Suprapubic skin (tissue), 4 donors: ENCODE data around the gene HBG2. TPM values are rescaled to one million over a fixed set of nuclear protein-coding genes. Genes with fewer than 3 reads are reported as not detected.
"Not testable (repeated sequence)": the region's sequence is repeated elsewhere in the genome, so short reads cannot be mapped to it uniquely, and the experiment has no call there.

ENCODE experiments used
- DNase-seq, 2 donors: peaks; one replicate each; pipeline ENCODE4 v3.0.0-alpha.2; 2019; ENCODE audit warnings: low spot score in 2 of 2
- H3K27ac ChIP-seq: fragments of 200-600 bp; sonication (generic); one replicate; pipeline ENCODE4 v1.5.1; 2019
- H3K27me3 ChIP-seq: fragments of 200-600 bp; sonication (generic); one replicate; pipeline ENCODE4 v1.5.1; 2019
- H3K36me3 ChIP-seq: fragments of 200-600 bp; sonication (generic); one replicate; pipeline ENCODE4 v1.5.1; 2019
- H3K4me1 ChIP-seq: fragments of 200-600 bp; sonication (generic); one replicate; pipeline ENCODE4 v1.5.1; 2019
- H3K4me3 ChIP-seq: fragments of 200-600 bp; sonication (generic); one replicate; pipeline ENCODE4 v1.5.1; 2019; ENCODE audit warnings: mild to moderate bottlenecking
- H3K9me3 ChIP-seq: fragments of 200-600 bp; sonication (generic); one replicate; pipeline ENCODE4 v1.5.1; 2019
- CTCF ChIP-seq, 2 donors: fragments of 200-600 bp in 1 of 2; fragments of 450-650 bp in 1 of 2; sonication (generic) in 1 of 2; IDR thresholded peaks; one replicate each; pipeline ENCODE4 v1.5.1; 2016 to 2019; ENCODE audit warnings: antibody characterized with exemption in 2 of 2, mild to moderate bottlenecking in 1 of 2, moderate library complexity in 1 of 2
- EP300 ChIP-seq: sonication (generic); formaldehyde crosslinking; IDR thresholded peaks from one replicate; pipeline ENCODE4 v1.6.1; 2017; ENCODE audit warnings: antibody characterized with exemption
- POLR2A ChIP-seq, 2 donors: fragments of 450-650 bp; IDR thresholded peaks; one replicate each; pipeline ENCODE4 v1.6.1; 2017; ENCODE audit warnings: antibody characterized with exemption in 2 of 2, mild to moderate bottlenecking in 2 of 2, moderate library complexity in 2 of 2
- POLR2AphosphoS5 ChIP-seq, 3 donors: sonication (generic); formaldehyde crosslinking; IDR thresholded peaks; one replicate each; pipeline ENCODE4 v1.6.1; 2017; ENCODE audit warnings: antibody characterized with exemption in 3 of 3
- WGBS: methylation state at CpG from one replicate; pipeline ENCODE4 v1.1.5; 2018; 5-methylcytosine and 5-hydroxymethylcytosine counted together
- total RNA-seq, 4 donors: library from RNA; depleted of rRNA; stranded (reverse); fragments of >200 nt; gene quantifications; one replicate each; pipeline ENCODE4 v1.1.0, GENCODE V29; 2016

The HBG2 gene
- total RNA-seq, 4 donors from 2014 or later = not detected

- Histone ChIP-seq H3K9me3 (no peaks in the 10 kb centered on the region), H3K27ac (no peak overlapping the region), H3K4me1 (no peaks in the 10 kb centered on the region), H3K27me3 (no peaks in the 10 kb centered on the region), H3K4me3 (no peak overlapping the region), H3K36me3 (no peaks in the 10 kb centered on the region)
- DNase-seq = no peak
- TF ChIP-seq CTCF (IDR thresholded peaks at IDR 0.05) = no peak
- TF ChIP-seq EP300 = no peak
- TF ChIP-seq POLR2AphosphoS5 (IDR thresholded peaks at IDR 0.05) = no peak
- no peak for TF ChIP-seq POLR2A (IDR thresholded peaks at IDR 0.05)
- 80% methylated on average over 2 of the region's 2 CpGs for WGBS
These were observed 12.5 kb upstream of the HBG2 start for GRCh38 chr11:5267033-5267563.

GRCh38 chr11:5266609-5267008 is 12.0 kb upstream of the HBG2 start:
- H3K9me3 ChIP-seq = no peaks in the 10 kb centered on the region
- no peak overlapping the region for H3K4me3 ChIP-seq
- no peaks in the 10 kb centered on the region for H3K4me1 ChIP-seq
- TF ChIP-seq POLR2A (IDR thresholded peaks at IDR 0.05) (no peak), EP300 (no peak), CTCF (IDR thresholded peaks at IDR 0.05) (no peak), POLR2AphosphoS5 (IDR thresholded peaks at IDR 0.05) (no peak)
- no peaks in the 10 kb centered on the region for H3K36me3 ChIP-seq
- no peak overlapping the region for H3K27ac ChIP-seq
- DNase-seq = no peak
- no peaks in the 10 kb centered on the region for H3K27me3 ChIP-seq

- WGBS = 48% methylated on average over 2 of the region's 2 CpGs
- H3K4me3 ChIP-seq = no peak overlapping the region
- TF ChIP-seq EP300 = no peak
- no peak for TF ChIP-seq POLR2AphosphoS5 (IDR thresholded peaks at IDR 0.05)
- TF ChIP-seq CTCF (IDR thresholded peaks at IDR 0.05) = no peak
- DNase-seq = no peak
- no peaks in the 10 kb centered on the region for H3K9me3 ChIP-seq
- no peaks in the 10 kb centered on the region for H3K4me1 ChIP-seq
- no peaks in the 10 kb centered on the region for H3K27me3 ChIP-seq
- no peak overlapping the region for H3K27ac ChIP-seq
- no peaks in the 10 kb centered on the region for H3K36me3 ChIP-seq
These were observed 11.3 kb upstream of the HBG2 start for GRCh38 chr11:5265832-5266231.

- Histone ChIP-seq H3K27me3 (no peaks in the 10 kb centered on the region), H3K9me3 (peaks cover 4% of the 10 kb centered on the region), H3K27ac (no peak overlapping the region), H3K4me3 (no peak overlapping the region), H3K36me3 (no peaks in the 10 kb centered on the region), H3K4me1 (no peaks in the 10 kb centered on the region)
- no peak for TF ChIP-seq CTCF (IDR thresholded peaks at IDR 0.05)
- TF ChIP-seq POLR2AphosphoS5 (IDR thresholded peaks at IDR 0.05) = no peak
- TF ChIP-seq POLR2A (IDR thresholded peaks at IDR 0.05) = no peak
- no peak for TF ChIP-seq EP300
- 39% methylated on average over 7 of the region's 7 CpGs for WGBS
- no peak for DNase-seq
These were observed 4.1 kb upstream of the HBG2 start for GRCh38 chr11:5258543-5259262.

- no peak for DNase-seq
- Histone ChIP-seq H3K4me1 (no peaks in the 10 kb centered on the region), H3K27ac (no peak overlapping the region), H3K4me3 (no peak overlapping the region), H3K36me3 (no peaks in the 10 kb centered on the region), H3K27me3 (no peaks in the 10 kb centered on the region), H3K9me3 (peaks cover 4% of the 10 kb centered on the region)
- 23% methylated on average over 2 of the region's 2 CpGs for WGBS
- TF ChIP-seq CTCF (IDR thresholded peaks at IDR 0.05) (no peak), POLR2AphosphoS5 (IDR thresholded peaks at IDR 0.05) (no peak), POLR2A (IDR thresholded peaks at IDR 0.05) (no peak), EP300 (no peak)
These were observed 2.7 kb upstream of the HBG2 start for GRCh38 chr11:5257296-5257695.

GRCh38 chr11:5254023-5254422 is 558 bp downstream of the HBG2 start:
- 79% methylated on average over 2 of the region's 2 CpGs for WGBS
- not testable (repeated sequence) for H3K4me1 ChIP-seq, H3K27me3 ChIP-seq, DNase-seq, H3K4me3 ChIP-seq, H3K27ac ChIP-seq, H3K36me3 ChIP-seq, H3K9me3 ChIP-seq

- H3K4me3 ChIP-seq, H3K9me3 ChIP-seq, H3K27me3 ChIP-seq, H3K27ac ChIP-seq, DNase-seq, H3K4me1 ChIP-seq, H3K36me3 ChIP-seq: not testable (repeated sequence)
- 44% methylated on average over 5 of the region's 5 CpGs for WGBS
These were observed 1.1 kb downstream of the HBG2 start for GRCh38 chr11:5253440-5253839.
